ENCODE measurements around the gene TLE1. TPM values are rescaled to one million over a fixed set of nuclear protein-coding genes. Genes with fewer than 3 reads are reported as not detected.
A peak's percentile ranks its signal among the peaks of the same experiment; 100 is the strongest.

The TLE1 gene
- total RNA-seq, 1 donor from 2014 or later = 42.5 TPM

- Mint-ChIP-seq H3K27ac (ENCODE audit: unreplicated experiment) (no peak overlapping the region), H3K4me1 (peaks cover 17% of the 10 kb centered on the region), H3K9me3 (no peaks in the 10 kb centered on the region), H3K4me3 (no peak overlapping the region), H3K27me3 (ENCODE audit: low read depth) (no peaks in the 10 kb centered on the region), H3K36me3 (ENCODE audit: low read depth) (peaks cover 18% of the 10 kb centered on the region)
- no peak for DNase-seq (ENCODE audit: low read depth, low spot score)
- TF ChIP-seq CTCF (conservative IDR thresholded peaks at IDR 0.05) = no peak
Observed at GRCh38 chr9:81579381-81579780, 110.0 kb downstream of the TLE1 start.

- no peak for TF ChIP-seq CTCF (conservative IDR thresholded peaks at IDR 0.05)
- H3K9me3 Mint-ChIP-seq = no peaks in the 10 kb centered on the region
- no peaks in the 10 kb centered on the region for H3K27me3 Mint-ChIP-seq (ENCODE audit: low read depth)
- no peak overlapping the region for H3K27ac Mint-ChIP-seq (ENCODE audit: unreplicated experiment)
- H3K4me3 Mint-ChIP-seq = no peak overlapping the region
- DNase-seq (ENCODE audit: low read depth, low spot score) = no peak
- peaks cover 14% of the 10 kb centered on the region for H3K36me3 Mint-ChIP-seq (ENCODE audit: low read depth)
- peaks cover 25% of the 10 kb centered on the region for H3K4me1 Mint-ChIP-seq
Observed at GRCh38 chr9:81578606-81579005, 110.7 kb downstream of the TLE1 start.

- H3K4me1 Mint-ChIP-seq = peaks cover 32% of the 10 kb centered on the region
- H3K9me3 Mint-ChIP-seq = no peaks in the 10 kb centered on the region
- H3K4me3 Mint-ChIP-seq = no peak overlapping the region
- TF ChIP-seq CTCF (conservative IDR thresholded peaks at IDR 0.05) = no peak
- H3K27ac Mint-ChIP-seq (ENCODE audit: unreplicated experiment) = no peak overlapping the region
- no peak for DNase-seq (ENCODE audit: low read depth, low spot score)
- H3K27me3 Mint-ChIP-seq (ENCODE audit: low read depth) = peaks cover 2% of the 10 kb centered on the region
- H3K36me3 Mint-ChIP-seq (ENCODE audit: low read depth) = peaks cover 6% of the 10 kb centered on the region
Observed at GRCh38 chr9:81575956-81576355, 113.4 kb downstream of the TLE1 start.

GRCh38 chr9:81574405-81574804 lies 114.9 kb downstream of the TLE1 start:
- no peak overlapping the region for H3K27ac Mint-ChIP-seq (ENCODE audit: unreplicated experiment)
- peaks cover 5% of the 10 kb centered on the region for H3K36me3 Mint-ChIP-seq (ENCODE audit: low read depth)
- peaks cover 31% of the 10 kb centered on the region for H3K4me1 Mint-ChIP-seq
- no peak for DNase-seq (ENCODE audit: low read depth, low spot score)
- H3K27me3 Mint-ChIP-seq (ENCODE audit: low read depth) = peaks cover 2% of the 10 kb centered on the region
- H3K4me3 Mint-ChIP-seq = no peak overlapping the region
- no peaks in the 10 kb centered on the region for H3K9me3 Mint-ChIP-seq
- TF ChIP-seq CTCF (conservative IDR thresholded peaks at IDR 0.05) = no peak

- Mint-ChIP-seq H3K36me3 (ENCODE audit: low read depth) (peaks cover 2% of the 10 kb centered on the region), H3K27me3 (ENCODE audit: low read depth) (peaks cover 2% of the 10 kb centered on the region), H3K9me3 (no peaks in the 10 kb centered on the region), H3K4me1 (peaks cover 27% of the 10 kb centered on the region), H3K27ac (ENCODE audit: unreplicated experiment) (no peak overlapping the region), H3K4me3 (peak overlapping the region; percentile 60)
- DNase-seq (ENCODE audit: low read depth, low spot score) = no peak
- no peak for TF ChIP-seq CTCF (conservative IDR thresholded peaks at IDR 0.05)
Observed at GRCh38 chr9:81573415-81574321, 115.7 kb downstream of the TLE1 start.

Measured in neural crest cell (in vitro differentiated cells).